A549 (cell line): Measurements from ENCODE around the gene ALPG. TPM values are rescaled to one million over a fixed set of nuclear protein-coding genes. Genes with fewer than 3 reads are reported as not detected.
"Not testable (repeated sequence)": the region's sequence is repeated elsewhere in the genome, so short reads cannot be mapped to it uniquely, and the experiment has no call there.

ENCODE experiments used
- ATAC-seq, 2 experiments: fragments of 200-7000 bp in 1 of 2; fragments of >200 bp in 1 of 2; cut with Nextera tagmentation in 1 of 2; cut with Tn5 transposase in 1 of 2; 3 replicates each; pipeline versions ENCODE4 v1.8.0 to v1.9.1; 2018 to 2020; ENCODE audit warnings: mild to moderate bottlenecking in 1 of 2, moderate library complexity in 1 of 2
- CTCF ChIA-PET: fragments of 300-600 bp; sonication (Branson Sonifier 250); formaldehyde crosslinking; extraction: SDS; loops from one replicate; lab custom pipeline; 2021; ENCODE audit warnings: antibody characterized with exemption, inconsistent platforms; lab: Yijun Ruan, JAX
- POLR2A ChIA-PET: fragments of 350-600 bp; formaldehyde crosslinking; extraction: SDS; loops from one replicate; lab custom pipeline; 2021; ENCODE audit warnings: antibody characterized with exemption, inconsistent platforms; lab: Yijun Ruan, JAX
- DNase-seq, 2 experiments: peaks; one replicate each; pipeline versions ENCODE4 v3.0.0 to v3.0.0-alpha.2; 2011 to 2016; ENCODE audit warnings: low read depth in 1 of 2, low spot score in 1 of 2
- FAIRE-seq: peaks from 2 replicates; lab custom pipeline; 2011; peaks lifted over from hg19 to GRCh38; lab: Jason Lieb, UNC
- H3K27ac ChIP-seq, 2 experiments: fragments of >200 bp; sonication (Bioruptor Twin); formaldehyde crosslinking; 3 replicates each; pipeline ENCODE4 v1.5.1; 2016 to 2017
- H3K4me1 ChIP-seq: fragments of >200 bp; sonication (Bioruptor Twin); formaldehyde crosslinking; 3 replicates; pipeline ENCODE4 v1.6.1; 2016
- H3K4me2 ChIP-seq: fragments of >200 bp; sonication (Bioruptor Twin); formaldehyde crosslinking; 3 replicates; pipeline ENCODE4 v1.6.1; 2016
- H3K4me3 ChIP-seq: fragments of >200 bp; sonication (Bioruptor Twin); formaldehyde crosslinking; 3 replicates; pipeline ENCODE4 v1.5.1; 2016
- H3K9me3 ChIP-seq: fragments of >200 bp; sonication (Bioruptor Twin); formaldehyde crosslinking; 3 replicates; pipeline ENCODE4 v1.6.1; 2016
- CBX2 ChIP-seq: fragments of 200-600 bp; sonication (generic); IDR thresholded peaks from 2 replicates; pipeline ENCODE4 v1.6.1; 2016; ENCODE audit warnings: low read depth, mild to moderate bottlenecking, borderline replicate concordance
- CBX8 ChIP-seq: fragments of 200-600 bp; sonication (generic); IDR thresholded peaks from 2 replicates; pipeline ENCODE4 v1.6.1; 2016
- CEBPB ChIP-seq, 2 experiments: fragments of >200 bp in 1 of 2; sonication (Bioruptor Twin) in 1 of 2; formaldehyde crosslinking in 1 of 2; IDR thresholded peaks; 2 replicates each; pipeline ENCODE4 v1.6.1; 2012 to 2016
- CHD4 ChIP-seq: fragments of 200-600 bp; sonication (generic); IDR thresholded peaks from 2 replicates; pipeline ENCODE4 v1.6.1; 2016; ENCODE audit warnings: antibody characterized with exemption, mild to moderate bottlenecking, borderline replicate concordance
- EHF ChIP-seq: fragments of 250-450 bp; sonication (Bioruptor Pico); IDR thresholded peaks from 2 replicates; pipeline ENCODE4 v1.5.0; 2020; ENCODE audit warnings: mild to moderate bottlenecking
- EP300 ChIP-seq, 2 experiments: fragments of >200 bp; sonication (Bioruptor Twin); formaldehyde crosslinking; IDR thresholded peaks; 2 replicates in 1 of 2; 3 replicates in 1 of 2; pipeline ENCODE4 v1.6.1; 2016 to 2017
- FOSB ChIP-seq: fragments of 250-450 bp; sonication (Bioruptor Pico); IDR thresholded peaks from 2 replicates; pipeline ENCODE4 v1.5.0; 2020; ENCODE audit warnings: mild to moderate bottlenecking, moderate library complexity
- HOXA7 ChIP-seq: fragments of 250-450 bp; sonication (Bioruptor Pico); IDR thresholded peaks from 2 replicates; pipeline ENCODE4 v1.5.0; 2020; ENCODE audit warnings: mild to moderate bottlenecking, moderate library complexity
- KDM1A ChIP-seq: fragments of 200-600 bp; sonication (generic); IDR thresholded peaks from 2 replicates; pipeline ENCODE4 v1.6.1; 2016; ENCODE audit warnings: low read depth, mild to moderate bottlenecking
- MAZ ChIP-seq: fragments of 150-350 bp; IDR thresholded peaks from 2 replicates; pipeline ENCODE4 v1.6.1; 2014; ENCODE audit warnings: antibody characterized with exemption, low read depth, low read length, borderline replicate concordance
- NPAS2 ChIP-seq: fragments of 250-450 bp; sonication (Bioruptor Pico); IDR thresholded peaks from 2 replicates; pipeline ENCODE4 v1.8.0; 2022; ENCODE audit warnings: mild to moderate bottlenecking, moderate library complexity, borderline replicate concordance
- PHF8 ChIP-seq: fragments of 200-600 bp; sonication (generic); IDR thresholded peaks from 2 replicates; pipeline ENCODE4 v1.6.1; 2016; ENCODE audit warnings: low read depth, mild to moderate bottlenecking, antibody characterized with exemption, moderate library complexity, borderline replicate concordance
- RARB ChIP-seq: fragments of 250-450 bp; sonication (Bioruptor Pico); IDR thresholded peaks from 2 replicates; pipeline ENCODE4 v1.8.0; 2021; ENCODE audit warnings: mild to moderate bottlenecking, moderate library complexity
- SREBF2 ChIP-seq: fragments of 450-650 bp; IDR thresholded peaks from 2 replicates; pipeline ENCODE4 v1.6.1; 2014; ENCODE audit warnings: mild to moderate bottlenecking, moderate library complexity
- ZNF302 ChIP-seq: fragments of 250-450 bp; sonication (Bioruptor Pico); IDR thresholded peaks from 2 replicates; pipeline ENCODE4 v1.9.0; 2021; ENCODE audit warnings: inconsistent platforms, mild to moderate bottlenecking, moderate library complexity
- ZSCAN20 ChIP-seq: fragments of 250-450 bp; sonication (Bioruptor Pico); IDR thresholded peaks from 2 replicates; pipeline ENCODE4 v1.8.0; 2022; ENCODE audit warnings: mild to moderate bottlenecking, moderate library complexity
- WGBS: methylation state at CpG from one replicate; pipeline ENCODE4 v1.1.6; 2017; ENCODE audit errors: missing lambda C conversion rate; 5-methylcytosine and 5-hydroxymethylcytosine counted together
- polyA plus RNA-seq, 4 experiments: library from polyadenylated mRNA; depleted of rRNA in 3 of 4; stranded (reverse); fragments of >200 nt; fragmentation: RNase III in 1 of 4; extraction: RNeasy Plus Mini Kit Qiagen cat#74134 plus additional on column Dnase treatment in 1 of 4; gene quantifications; 2 replicates in 3 of 4; 3 replicates in 1 of 4; pipeline ENCODE4 v1.2.3, GENCODE V29; 2011 to 2017
- TF ChIP-seq, protein P1 (sequence below): fragments of >200 bp; sonication (Bioruptor Twin); formaldehyde crosslinking; IDR thresholded peaks from 3 replicates; pipeline ENCODE4 v1.6.1; 2016

Gene ALPG
- polyA plus RNA-seq, 2 of the 4 experiments (the other 2 are of a cell fraction): 0.04 to 0.18 TPM

- POLR2A ChIA-PET: no interaction called here
- Histone ChIP-seq H3K4me3 (no peak overlapping the region), H3K27ac (no peak overlapping the region), H3K4me2 (no peak overlapping the region), H3K9me3 (no peaks in the 10 kb centered on the region), H3K4me1 (peaks cover 16% of the 10 kb centered on the region)
- ATAC-seq: no peak
- no peak for FAIRE-seq
- no peak for TF ChIP-seq HOXA7
- TF ChIP-seq CHD4: no peak
- TF ChIP-seq EP300 (IDR thresholded peaks at IDR 0.05): no peak
- no peak for TF ChIP-seq MAZ
- no peak for TF ChIP-seq ZSCAN20 (CRISPR knock-in tag)
- CTCF ChIA-PET: interaction anchor here (0.6 to 4.8 kb wide), 19 partner anchors 9 to 543 kb away, joined by 3 to 50 read pairs (median 4); partner anchors contain the start of gene PRSS56
- DNase-seq: no peak
- 71% methylated on average over 8 of the region's 12 CpGs for WGBS
These were observed 34.6 kb downstream of the ALPG start for GRCh38 chr2:232441147-232441651.

- POLR2A ChIA-PET, H3K4me2 ChIP-seq, DNase-seq, H3K9me3 ChIP-seq, H3K27ac ChIP-seq, FAIRE-seq, ATAC-seq, H3K4me3 ChIP-seq: not testable (repeated sequence)
- CTCF ChIA-PET: interaction anchor here (0.6 to 4.8 kb wide), 7 partner anchors 17 to 544 kb away, joined by 3 to 50 read pairs (median 6); partner anchors contain the start of gene PRSS56
- peaks cover 16% of the 10 kb centered on the region for H3K4me1 ChIP-seq
- WGBS: 97% methylated on average over 3 of the region's 10 CpGs
These were observed 35.3 kb downstream of the ALPG start for GRCh38 chr2:232441922-232442321.

DNA sequence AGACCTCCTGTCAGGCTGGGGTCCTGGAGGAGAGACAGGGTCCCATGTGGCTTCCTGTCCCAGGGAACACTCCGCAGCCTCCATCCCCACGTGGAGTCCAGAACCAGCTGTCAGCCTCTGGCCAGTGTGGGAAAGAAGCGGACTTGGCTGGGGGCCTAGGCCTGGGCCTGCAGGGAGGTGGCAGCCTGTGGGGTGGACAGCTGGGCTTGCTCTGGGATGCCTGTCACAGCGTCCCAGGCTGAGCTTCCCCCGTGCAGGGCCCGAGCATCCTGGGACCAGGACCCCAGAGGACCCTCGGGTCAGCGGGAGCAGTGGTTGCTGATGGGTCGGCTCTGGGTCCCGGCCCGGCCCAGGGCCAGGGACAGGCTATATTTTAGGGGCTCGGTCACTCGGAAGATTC lies 35.8 kb downstream of the ALPG start:
- H3K4me3 ChIP-seq, H3K27ac ChIP-seq, ATAC-seq, DNase-seq, POLR2A ChIA-PET, H3K9me3 ChIP-seq, H3K4me2 ChIP-seq, FAIRE-seq: not testable (repeated sequence)
- CTCF ChIA-PET: interaction anchor here (0.6 to 4.8 kb wide), 6 partner anchors 79 to 541 kb away, joined by 3 to 50 read pairs (median 26); partner anchors contain the start of gene PRSS56
- 87% methylated on average over 11 of the region's 13 CpGs for WGBS
- H3K4me1 ChIP-seq: peaks cover 16% of the 10 kb centered on the region

GRCh38 chr2:232443047-232443446 lies 36.4 kb downstream of the ALPG start:
- POLR2A ChIA-PET, DNase-seq, ATAC-seq, H3K27ac ChIP-seq, H3K4me2 ChIP-seq, H3K9me3 ChIP-seq, H3K4me3 ChIP-seq, FAIRE-seq: not testable (repeated sequence)
- H3K4me1 ChIP-seq: peaks cover 16% of the 10 kb centered on the region
- CTCF ChIA-PET: interaction anchor here (0.6 to 4.8 kb wide), 4 partner anchors 79 to 542 kb away, joined by 3 to 50 read pairs (median 21); partner anchors contain the start of gene PRSS56
- WGBS: no CpG with 5 or more reads among the region's 13 CpGs

DNA sequence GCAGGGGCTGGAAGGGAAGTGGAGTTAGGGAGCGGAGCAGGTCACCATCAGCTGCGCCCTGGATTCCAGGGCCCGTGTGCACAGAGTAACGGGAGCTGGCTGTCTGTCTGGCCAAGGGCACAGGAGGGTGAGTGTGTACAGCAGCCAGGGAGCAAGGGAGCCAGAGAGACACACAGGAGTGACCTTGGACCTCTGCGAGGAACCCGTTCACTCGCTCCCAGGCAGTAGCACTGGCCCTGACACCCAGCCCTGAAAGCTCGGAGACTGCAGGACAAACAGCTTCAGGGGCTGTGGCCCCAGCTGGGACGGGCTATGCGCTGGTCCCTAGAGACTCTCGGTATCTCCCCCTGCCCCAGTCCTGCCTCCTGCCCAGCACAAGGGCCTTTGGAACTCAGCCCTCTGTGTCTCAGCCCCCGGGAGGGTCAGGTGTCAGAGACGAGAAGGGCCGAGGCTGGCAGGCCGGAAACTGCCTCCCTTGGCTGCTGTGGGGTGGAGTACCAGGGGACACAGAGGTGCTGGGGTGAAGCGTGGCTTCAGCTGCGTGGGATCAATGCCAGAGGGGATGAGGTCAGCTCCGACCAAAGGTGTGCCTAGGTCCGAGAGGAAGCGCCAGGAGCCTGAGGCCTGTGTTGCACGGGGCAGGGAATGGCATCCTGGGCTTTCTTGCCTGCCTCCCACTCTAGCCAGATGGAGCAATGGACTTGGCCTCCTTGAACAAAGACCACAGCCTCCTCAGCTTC lies 37.2 kb downstream of the ALPG start:
- H3K4me2 ChIP-seq: peak overlapping the region; percentile 28; the same call in 1 of the 3 replicates
- H3K4me3 ChIP-seq, DNase-seq, H3K9me3 ChIP-seq, POLR2A ChIA-PET, ATAC-seq, FAIRE-seq: not testable (repeated sequence)
- 89% methylated on average over 11 of the region's 21 CpGs for WGBS
- CTCF ChIA-PET: interaction anchor here (0.6 to 3.2 kb wide), 23 partner anchors 8 to 673 kb away, joined by 3 to 39 read pairs (median 5); partner anchors contain the start of gene PRSS56
- H3K4me1 ChIP-seq: peaks cover 16% of the 10 kb centered on the region
- peak overlapping the region; percentile 80 to 93 for H3K27ac ChIP-seq

DNA sequence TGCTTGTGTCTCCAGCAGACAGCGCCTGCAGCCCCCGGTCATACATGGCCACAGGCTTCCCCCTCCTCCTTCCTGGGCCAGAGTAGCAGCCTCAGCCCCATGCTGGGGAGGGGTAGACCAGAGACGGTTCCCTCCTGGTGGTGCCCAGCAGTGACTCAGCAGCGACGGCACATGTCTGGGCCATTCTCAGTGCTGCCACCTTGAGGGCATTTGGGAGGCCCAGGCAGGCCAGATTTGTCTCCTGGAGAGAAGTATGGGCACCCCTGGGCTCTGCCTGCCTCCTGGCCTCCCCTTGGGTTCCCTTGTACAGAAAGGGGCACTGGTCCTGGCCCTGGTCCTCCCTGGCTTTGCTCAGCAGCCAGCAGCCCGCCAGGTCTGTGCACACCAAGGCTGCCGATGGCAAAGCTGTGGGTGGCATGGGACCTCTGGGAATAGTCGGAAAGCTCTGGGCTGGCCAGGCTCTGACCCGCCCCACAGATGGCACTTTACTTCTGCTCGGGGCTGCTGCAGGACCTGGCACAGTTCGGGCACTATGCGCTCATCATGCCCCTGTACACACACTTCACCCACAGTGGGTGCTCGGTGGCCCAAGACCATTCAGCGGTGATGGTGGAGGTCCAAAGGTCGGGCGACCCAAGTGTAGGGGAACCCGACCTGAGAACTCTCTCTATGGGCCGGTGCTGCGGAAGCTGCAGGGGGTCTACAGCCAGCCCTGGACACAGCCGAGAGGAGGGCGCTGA lies 37.9 kb downstream of the ALPG start:
- 72% methylated on average over 18 of the region's 21 CpGs for WGBS
- Histone ChIP-seq H3K4me3 (no peak overlapping the region), H3K9me3 (no peaks in the 10 kb centered on the region), H3K4me2 (peak overlapping the region; percentile 28; the same call in 1 of the 3 replicates), H3K27ac (peak overlapping the region; percentile 80 to 93), H3K4me1 (peaks cover 16% of the 10 kb centered on the region)
- DNase-seq: peak; percentile 60 to 85
- ATAC-seq: peak; percentile 41 to 78; a peak in 5 of 6 replicates
- ChIA-PET CTCF (interaction anchor here (0.6 to 3.2 kb wide), 30 partner anchors 9 to 673 kb away, joined by 3 to 39 read pairs (median 4); partner anchors contain the start of gene PRSS56), POLR2A (no interaction called here)
- FAIRE-seq: no peak
- TF ChIP-seq RARB: no peak
- no peak for TF ChIP-seq CEBPB (IDR thresholded peaks at IDR 0.05)
- TF ChIP-seq PHF8: no peak
- TF ChIP-seq ZNF302 (CRISPR knock-in tag): no peak
- no peak for TF ChIP-seq FOSB (CRISPR knock-in tag)
- TF ChIP-seq CBX2: no peak
- no peak for TF ChIP-seq NPAS2 (CRISPR knock-in tag)
- TF ChIP-seq EHF: no peak
- TF ChIP-seq SREBF2: no peak
- TF ChIP-seq CBX8: no peak
- TF ChIP-seq, protein P1, sequence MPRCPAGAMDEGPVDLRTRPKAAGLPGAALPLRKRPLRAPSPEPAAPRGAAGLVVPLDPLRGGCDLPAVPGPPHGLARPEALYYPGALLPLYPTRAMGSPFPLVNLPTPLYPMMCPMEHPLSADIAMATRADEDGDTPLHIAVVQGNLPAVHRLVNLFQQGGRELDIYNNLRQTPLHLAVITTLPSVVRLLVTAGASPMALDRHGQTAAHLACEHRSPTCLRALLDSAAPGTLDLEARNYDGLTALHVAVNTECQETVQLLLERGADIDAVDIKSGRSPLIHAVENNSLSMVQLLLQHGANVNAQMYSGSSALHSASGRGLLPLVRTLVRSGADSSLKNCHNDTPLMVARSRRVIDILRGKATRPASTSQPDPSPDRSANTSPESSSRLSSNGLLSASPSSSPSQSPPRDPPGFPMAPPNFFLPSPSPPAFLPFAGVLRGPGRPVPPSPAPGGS: no peak
- no peak for TF ChIP-seq KDM1A
